Chondrocyte (in vitro differentiated cells): ENCODE results near the gene LRP10. TPM values are rescaled to one million over a fixed set of nuclear protein-coding genes. Genes with fewer than 3 reads are reported as not detected.
A peak's percentile ranks its signal among the peaks of the same experiment; 100 is the strongest.
"Not testable (repeated sequence)": the region's sequence is repeated elsewhere in the genome, so short reads cannot be mapped to it uniquely, and the experiment has no call there.

Experiments used
- DNase-seq: peaks from one replicate; pipeline ENCODE4 v3.0.0; 2021; ENCODE audit warnings: mixed read lengths, low spot score
- H3K27ac Mint-ChIP-seq: one replicate; pipeline ENCODE4 v1.8.0; 2021; ENCODE audit warnings: mild to moderate bottlenecking, moderate library complexity, mixed read lengths; ENCODE audit not compliant: unreplicated experiment
- H3K27me3 Mint-ChIP-seq: 2 replicates; pipeline ENCODE4 v1.8.0; 2021; ENCODE audit warnings: low read depth, mixed read lengths
- H3K36me3 Mint-ChIP-seq: 2 replicates; pipeline ENCODE4 v1.8.0; 2021; ENCODE audit warnings: low read depth, mixed read lengths
- H3K4me1 Mint-ChIP-seq: 2 replicates; pipeline ENCODE4 v1.8.0; 2021; ENCODE audit warnings: low read depth, mild to moderate bottlenecking, mixed read lengths
- H3K4me3 Mint-ChIP-seq: one replicate; pipeline ENCODE4 v1.8.0; 2021; ENCODE audit warnings: mild to moderate bottlenecking, moderate library complexity, mixed read lengths; ENCODE audit not compliant: unreplicated experiment
- H3K9me3 Mint-ChIP-seq: 2 replicates; pipeline ENCODE4 v1.8.0; 2021; ENCODE audit warnings: low read depth, mixed read lengths
- CTCF ChIP-seq: fragments of 200-600 bp; sonication (generic); IDR thresholded peaks from 2 replicates; pipeline ENCODE4 v1.5.0; 2021; ENCODE audit warnings: antibody characterized with exemption, mild to moderate bottlenecking, moderate library complexity
- long read RNA-seq: library from polyadenylated mRNA; stranded (forward); transcript quantifications from one replicate; pipeline ENCODE4 v2.0.0, GENCODE V29; 2021
- total RNA-seq: library from RNA; stranded (reverse); gene quantifications from 3 replicates; pipeline ENCODE4 v1.2.1, GENCODE V29; 2021

LRP10 gene
- total RNA-seq, result 124 to 168 TPM (median 167 TPM) in 3 replicates
- long read RNA-seq, full-length matches to known transcripts, result 374 of 453 reads
- long read RNA-seq, partial matches to known transcripts, result 29 of 453 reads
- long read RNA-seq, other reads (novel, unspliced or antisense), result 50 of 453 reads

- Mint-ChIP-seq H3K4me3 (peak within 1 kb of the TSS; percentile 87), H3K27ac (peak within 1 kb of the TSS; percentile 97), H3K27me3 (no peaks in the 10 kb centered on the region), H3K4me1 (peaks cover 25% of the 10 kb centered on the region), H3K9me3 (no peaks in the 10 kb centered on the region), H3K36me3 (peaks cover 20% of the 10 kb centered on the region)
- TF ChIP-seq CTCF, result peak; percentile 22
- no peak for DNase-seq
Observed at GRCh38 chr14:22871224-22872032, at the start of gene LRP10. Gene LRP10, plus strand, starts transcription at chr14:22871740. Its CDS starts 564 bp downstream, at chr14:22872304.

- peak overlapping the region; percentile 89 for H3K27ac Mint-ChIP-seq
- H3K36me3 Mint-ChIP-seq, result no peaks in the 10 kb centered on the region
- DNase-seq, result no peak
- H3K9me3 Mint-ChIP-seq, result no peaks in the 10 kb centered on the region
- no peak overlapping the region for H3K4me3 Mint-ChIP-seq
- no peak for TF ChIP-seq CTCF
- H3K27me3 Mint-ChIP-seq, result no peaks in the 10 kb centered on the region
- H3K4me1 Mint-ChIP-seq, result peaks cover 49% of the 10 kb centered on the region
Observed at GRCh38 chr14:22822016-22822570, 49.4 kb upstream of the LRP10 start.

DNA sequence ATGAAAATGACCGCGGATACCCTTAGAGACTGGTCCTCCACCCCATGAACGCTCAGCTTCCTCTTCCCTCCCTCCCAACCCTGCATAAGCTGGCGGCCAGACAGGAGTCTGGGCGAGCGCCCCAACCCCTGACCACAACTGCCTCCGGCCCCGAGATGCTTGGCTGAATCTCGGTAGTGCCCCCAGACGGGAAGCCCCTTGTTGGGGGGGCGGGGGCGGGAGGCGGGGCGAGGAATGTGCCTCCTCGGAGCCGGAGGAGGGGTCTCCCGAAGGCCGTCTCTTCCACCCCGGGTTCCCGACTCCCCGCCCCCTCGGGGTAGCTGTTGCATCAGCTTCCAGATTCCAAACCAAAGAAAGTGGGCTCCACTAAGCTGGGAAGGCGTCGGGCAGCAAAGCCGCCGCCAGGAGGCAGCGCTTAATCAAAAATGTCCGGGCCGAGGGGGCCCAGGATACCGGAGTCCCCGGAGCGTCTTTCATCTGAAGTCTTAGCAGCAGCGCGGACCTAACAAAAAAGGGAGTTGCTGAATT lies 48.9 kb upstream of the LRP10 start:
- peaks cover 49% of the 10 kb centered on the region for H3K4me1 Mint-ChIP-seq
- peak overlapping the region; percentile 89 for H3K27ac Mint-ChIP-seq

GRCh38 chr14:22824711-22825359 lies 46.7 kb upstream of the LRP10 start:
- DNase-seq, result no peak
- no peaks in the 10 kb centered on the region for H3K9me3 Mint-ChIP-seq
- no peaks in the 10 kb centered on the region for H3K27me3 Mint-ChIP-seq
- no peak overlapping the region for H3K4me3 Mint-ChIP-seq
- no peaks in the 10 kb centered on the region for H3K36me3 Mint-ChIP-seq
- H3K27ac Mint-ChIP-seq, result peak overlapping the region; percentile 72
- H3K4me1 Mint-ChIP-seq, result peaks cover 40% of the 10 kb centered on the region
- TF ChIP-seq CTCF, result no peak

More for the DNA sequence above, 48.9 kb upstream of the LRP10 start:
- DNase-seq, result no peak
- H3K36me3 Mint-ChIP-seq, result no peaks in the 10 kb centered on the region
- H3K4me3 Mint-ChIP-seq, result peak overlapping the region; percentile 58
- no peaks in the 10 kb centered on the region for H3K27me3 Mint-ChIP-seq
- TF ChIP-seq CTCF, result peak; percentile 97
- H3K9me3 Mint-ChIP-seq, result no peaks in the 10 kb centered on the region

DNA sequence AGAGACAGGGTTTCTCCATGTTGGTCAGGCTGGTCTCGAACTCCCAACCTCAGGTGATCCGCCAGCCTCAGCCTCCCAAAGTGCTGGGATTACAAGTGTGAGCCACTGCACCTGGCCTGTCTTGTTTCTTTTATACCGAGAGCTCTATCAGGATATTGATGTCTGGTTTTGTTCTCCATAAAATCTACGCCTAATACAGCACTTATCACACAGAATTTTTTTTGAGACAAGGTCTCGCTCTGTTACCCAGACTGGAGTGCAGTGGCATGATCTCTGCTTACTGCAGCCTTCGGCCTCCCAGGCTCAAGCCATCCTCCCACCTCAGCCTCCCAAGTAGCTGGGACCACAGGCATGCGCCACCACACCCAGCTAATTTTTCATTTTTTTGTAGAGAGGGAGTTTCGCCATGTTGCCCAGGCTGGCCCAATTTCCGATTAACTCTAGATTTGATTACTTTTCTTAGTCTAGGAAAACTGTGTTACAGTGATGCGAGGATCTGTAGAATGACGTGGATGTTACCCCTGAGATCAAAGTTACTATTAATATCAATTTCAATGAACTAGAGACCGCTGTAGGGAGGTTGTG lies 42.4 kb upstream of the LRP10 start:
- DNase-seq, H3K36me3 Mint-ChIP-seq, H3K9me3 Mint-ChIP-seq, H3K27me3 Mint-ChIP-seq: not testable (repeated sequence)
- Mint-ChIP-seq H3K4me3 (peak overlapping the region; percentile 97), H3K27ac (peak overlapping the region; percentile 96), H3K4me1 (peaks cover 29% of the 10 kb centered on the region)
